Measurements from ENCODE around the gene NLN.
"Not testable (repeated sequence)": the region's sequence is repeated elsewhere in the genome, so short reads cannot be mapped to it uniquely, and the experiment has no call there.

The NLN gene

DNA sequence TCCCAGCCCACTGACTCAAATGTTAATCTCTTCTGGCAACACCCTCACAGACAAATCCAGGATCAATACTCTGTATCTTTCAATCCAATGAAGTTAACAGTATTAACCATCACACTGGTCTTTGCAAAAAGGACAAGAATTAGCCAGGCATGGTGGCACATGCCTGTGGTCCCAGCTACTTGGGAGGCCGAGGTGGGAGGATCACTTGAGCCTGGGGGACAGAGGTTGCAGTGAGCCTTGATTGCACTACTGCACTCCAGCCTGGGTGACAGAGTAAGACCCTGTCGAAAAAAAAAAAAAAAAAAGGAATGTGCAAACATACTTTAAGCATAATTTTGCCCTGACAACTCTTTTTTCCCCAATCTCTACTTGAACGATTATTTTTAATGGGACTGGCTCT, 146.5 kb downstream of the NLN start:
- Histone ChIP-seq H3K36me3 (ENCODE audit: control insufficient read depth in 2 of 2, insufficient read depth in 1 of 2, low read length in 2 of 2) (no peaks in the 10 kb centered on the region), H3K9me3 (ENCODE audit: control insufficient read depth, insufficient read depth, low read depth, low read length) (no peaks in the 10 kb centered on the region), H3K4me3 (ENCODE audit: low read depth, low read length) (no peak overlapping the region), H3K27ac (ENCODE audit: extremely low read depth, low read depth, low read length) (no peak overlapping the region), H3K4me1 (ENCODE audit: control insufficient read depth, insufficient read depth, low read length) (peaks cover 16% of the 10 kb centered on the region)
- TF ChIP-seq, protein P1, sequence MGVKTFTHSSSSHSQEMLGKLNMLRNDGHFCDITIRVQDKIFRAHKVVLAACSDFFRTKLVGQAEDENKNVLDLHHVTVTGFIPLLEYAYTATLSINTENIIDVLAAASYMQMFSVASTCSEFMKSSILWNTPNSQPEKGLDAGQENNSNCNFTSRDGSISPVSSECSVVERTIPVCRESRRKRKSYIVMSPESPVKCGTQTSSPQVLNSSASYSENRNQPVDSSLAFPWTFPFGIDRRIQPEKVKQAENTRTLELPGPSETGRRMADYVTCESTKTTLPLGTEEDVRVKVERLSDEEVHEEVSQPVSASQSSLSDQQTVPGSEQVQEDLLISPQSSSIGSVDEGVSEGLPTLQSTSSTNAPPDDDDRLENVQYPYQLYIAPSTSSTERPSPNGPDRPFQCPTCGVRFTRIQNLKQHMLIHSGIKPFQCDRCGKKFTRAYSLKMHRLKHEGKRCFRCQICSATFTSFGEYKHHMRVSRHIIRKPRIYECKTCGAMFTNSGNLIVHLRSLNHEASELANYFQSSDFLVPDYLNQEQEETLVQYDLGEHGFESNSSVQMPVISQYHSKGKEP (tag by site-specific recombination; IDR thresholded peaks at IDR 0.05) = no peak
- TF ChIP-seq ZNF341 (tag by site-specific recombination; IDR thresholded peaks at IDR 0.05; ENCODE audit: low read depth) (no peak), YY2 (tag by site-specific recombination; IDR thresholded peaks at IDR 0.05) (no peak), ZFP3 (tag by site-specific recombination; IDR thresholded peaks at IDR 0.05; ENCODE audit: low read depth) (no peak), ZNF707 (tag by site-specific recombination; IDR thresholded peaks at IDR 0.05) (no peak), ZIC2 (tag by site-specific recombination; IDR thresholded peaks at IDR 0.05) (no peak), ZNF146 (tag by site-specific recombination; IDR thresholded peaks at IDR 0.05) (no peak), ZNF473 (tag by site-specific recombination; IDR thresholded peaks at IDR 0.05) (no peak), ZNF214 (tag by site-specific recombination; IDR thresholded peaks at IDR 0.05; ENCODE audit: borderline replicate concordance) (no peak), SP7 (tag by site-specific recombination; IDR thresholded peaks at IDR 0.05) (no peak), MZF1 (tag by site-specific recombination; IDR thresholded peaks at IDR 0.05; ENCODE audit: borderline replicate concordance) (no peak)
- CTCF ChIA-PET = no interaction called here
- POLR2A ChIA-PET = no interaction called here

DNA sequence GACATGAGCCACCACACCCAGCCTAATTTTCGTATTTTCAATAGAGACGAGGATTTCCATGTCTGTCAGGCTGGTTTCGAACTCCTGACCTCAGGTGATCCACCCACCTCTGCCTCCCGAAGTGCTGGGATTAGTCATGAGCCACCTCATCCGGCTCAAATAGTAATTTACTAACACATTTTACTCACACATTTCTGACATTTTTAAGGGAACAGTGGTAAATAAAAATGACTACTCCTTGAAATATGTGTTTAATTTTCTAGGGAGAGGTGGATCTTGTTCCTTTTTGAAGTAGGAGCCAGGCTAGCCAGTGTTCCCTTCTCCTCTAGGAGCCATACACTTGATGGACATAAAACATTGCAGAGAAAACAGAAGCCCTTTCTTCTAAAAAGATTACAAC, 149.2 kb downstream of the NLN start:
- no peak for TF ChIP-seq GLI4 (tag by site-specific recombination; IDR thresholded peaks at IDR 0.05)
- TF ChIP-seq ZNF830 (tag by site-specific recombination; IDR thresholded peaks at IDR 0.05; ENCODE audit: low read depth) = no peak
- no peak for TF ChIP-seq ZNF610 (tag by site-specific recombination; IDR thresholded peaks at IDR 0.05; ENCODE audit: borderline replicate concordance)
- TF ChIP-seq ZEB2 (tag by site-specific recombination; IDR thresholded peaks at IDR 0.05) = no peak
- TF ChIP-seq, protein P2, sequence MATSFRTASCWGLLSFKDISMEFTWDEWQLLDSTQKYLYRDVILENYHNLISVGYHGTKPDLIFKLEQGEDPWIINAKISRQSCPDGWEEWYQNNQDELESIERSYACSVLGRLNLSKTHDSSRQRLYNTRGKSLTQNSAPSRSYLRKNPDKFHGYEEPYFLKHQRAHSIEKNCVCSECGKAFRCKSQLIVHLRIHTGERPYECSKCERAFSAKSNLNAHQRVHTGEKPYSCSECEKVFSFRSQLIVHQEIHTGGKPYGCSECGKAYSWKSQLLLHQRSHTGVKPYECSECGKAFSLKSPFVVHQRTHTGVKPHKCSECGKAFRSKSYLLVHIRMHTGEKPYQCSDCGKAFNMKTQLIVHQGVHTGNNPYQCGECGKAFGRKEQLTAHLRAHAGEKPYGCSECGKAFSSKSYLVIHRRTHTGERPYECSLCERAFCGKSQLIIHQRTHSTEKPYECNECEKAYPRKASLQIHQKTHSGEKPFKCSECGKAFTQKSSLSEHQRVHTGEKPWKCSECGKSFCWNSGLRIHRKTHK (tag by site-specific recombination; IDR thresholded peaks at IDR 0.05) = no peak
- no peak for TF ChIP-seq KLF7 (tag by site-specific recombination; IDR thresholded peaks at IDR 0.05; ENCODE audit: borderline replicate concordance)
- TF ChIP-seq ZNF175 (tag by site-specific recombination; IDR thresholded peaks at IDR 0.05) = no peak
- TF ChIP-seq ZNF350 (tag by site-specific recombination; IDR thresholded peaks at IDR 0.05) = no peak
- no peak for TF ChIP-seq ZNF146 (tag by site-specific recombination; IDR thresholded peaks at IDR 0.05)
- TF ChIP-seq ZNF16 (tag by site-specific recombination; IDR thresholded peaks at IDR 0.05; ENCODE audit: low read depth) = no peak
- TF ChIP-seq ZNF677 (tag by site-specific recombination; IDR thresholded peaks at IDR 0.05) = no peak
- no peak for TF ChIP-seq GLIS1 (tag by site-specific recombination; IDR thresholded peaks at IDR 0.05)
- no peak for TF ChIP-seq ZNF266 (tag by site-specific recombination; IDR thresholded peaks at IDR 0.05; ENCODE audit: low read depth)
- TF ChIP-seq WT1 (tag by site-specific recombination; IDR thresholded peaks at IDR 0.05) = no peak
- TF ChIP-seq ZNF423 (tag by site-specific recombination; IDR thresholded peaks at IDR 0.05) = no peak
- TF ChIP-seq, protein P3, sequence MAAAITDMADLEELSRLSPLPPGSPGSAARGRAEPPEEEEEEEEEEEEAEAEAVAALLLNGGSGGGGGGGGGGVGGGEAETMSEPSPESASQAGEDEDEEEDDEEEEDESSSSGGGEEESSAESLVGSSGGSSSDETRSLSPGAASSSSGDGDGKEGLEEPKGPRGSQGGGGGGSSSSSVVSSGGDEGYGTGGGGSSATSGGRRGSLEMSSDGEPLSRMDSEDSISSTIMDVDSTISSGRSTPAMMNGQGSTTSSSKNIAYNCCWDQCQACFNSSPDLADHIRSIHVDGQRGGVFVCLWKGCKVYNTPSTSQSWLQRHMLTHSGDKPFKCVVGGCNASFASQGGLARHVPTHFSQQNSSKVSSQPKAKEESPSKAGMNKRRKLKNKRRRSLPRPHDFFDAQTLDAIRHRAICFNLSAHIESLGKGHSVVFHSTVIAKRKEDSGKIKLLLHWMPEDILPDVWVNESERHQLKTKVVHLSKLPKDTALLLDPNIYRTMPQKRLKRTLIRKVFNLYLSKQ (tag by site-specific recombination; IDR thresholded peaks at IDR 0.05; ENCODE audit: borderline replicate concordance) = no peak
- no peak for TF ChIP-seq IKZF3 (tag by site-specific recombination; IDR thresholded peaks at IDR 0.05)
- no peak for TF ChIP-seq SETDB1 (IDR thresholded peaks at IDR 0.05; ENCODE audit: insufficient read length, low read length)
- ChIA-PET POLR2A (no interaction called here), CTCF (no interaction called here)
- Histone ChIP-seq H3K4me3 (ENCODE audit: low read depth, low read length) (no peak overlapping the region), H3K36me3 (ENCODE audit: control insufficient read depth in 2 of 2, insufficient read depth in 1 of 2, low read length in 2 of 2) (no peaks in the 10 kb centered on the region), H3K4me1 (ENCODE audit: control insufficient read depth, insufficient read depth, low read length) (peaks cover 16% of the 10 kb centered on the region), H3K27ac (ENCODE audit: extremely low read depth, low read depth, low read length) (no peak overlapping the region), H3K9me3 (ENCODE audit: control insufficient read depth, insufficient read depth, low read depth, low read length) (no peaks in the 10 kb centered on the region)

DNA sequence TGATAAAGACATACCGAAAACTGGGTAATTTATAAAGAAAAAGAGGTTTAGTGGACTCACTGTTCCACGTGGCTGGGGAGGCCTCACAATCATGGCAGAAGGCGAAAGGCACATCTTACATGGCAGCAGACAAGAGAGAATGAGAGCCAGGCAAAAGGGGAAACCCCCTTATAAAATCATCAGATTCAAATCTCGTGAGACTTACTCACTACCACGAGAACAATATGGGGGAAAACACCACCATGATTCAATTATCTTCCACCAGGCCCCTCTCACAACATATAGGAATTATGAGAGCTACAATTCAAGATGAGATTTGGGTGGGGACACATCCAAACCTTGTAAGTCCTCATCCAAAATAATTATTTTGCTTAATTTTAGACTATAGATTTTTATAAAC, 149.8 kb downstream of the NLN start:
- CTCF ChIA-PET; H3K4me3 ChIP-seq (ENCODE audit: low read depth, low read length); H3K27ac ChIP-seq (ENCODE audit: extremely low read depth, low read depth, low read length); H3K36me3 ChIP-seq (ENCODE audit: control insufficient read depth in 2 of 2, insufficient read depth in 1 of 2, low read length in 2 of 2); H3K9me3 ChIP-seq (ENCODE audit: control insufficient read depth, insufficient read depth, low read depth, low read length); POLR2A ChIA-PET: not testable (repeated sequence)
- peaks cover 15% of the 10 kb centered on the region for H3K4me1 ChIP-seq (ENCODE audit: control insufficient read depth, insufficient read depth, low read length)
